Endothelial cell of umbilical vein (primary cell): ENCODE measurements around the gene LRRC8C. TPM values are rescaled to one million over a fixed set of nuclear protein-coding genes. Genes with fewer than 3 reads are reported as not detected.

Source experiments
- BruUV-seq: library from RNA; stranded (reverse); fragments of 400-500 nt; replicated peaks from 2 replicates; lab custom pipeline; 2021; lab: Mats Ljungman, UMichigan
- CTCF ChIA-PET: fragments of 300-600, 350-600 bp; sonication (Branson Sonifier 250); formaldehyde crosslinking; loops from one replicate; lab custom pipeline; 2021; ENCODE audit warnings: antibody characterized with exemption, inconsistent platforms; lab: Charles Lee
- POLR2A ChIA-PET: fragments of 300-600, 350-600 bp; sonication (Branson Sonifier 250); formaldehyde crosslinking; loops from one replicate; lab custom pipeline; 2021; ENCODE audit warnings: antibody characterized with exemption, inconsistent platforms; lab: Charles Lee
- DNase-seq: peaks from one replicate; pipeline ENCODE4 v3.0.0-alpha.2; 2011; ENCODE audit warnings: low read depth, low spot score
- FAIRE-seq: peaks from 2 replicates; lab custom pipeline; 2011; peaks lifted over from hg19 to GRCh38; lab: Jason Lieb, UNC
- H2AFZ ChIP-seq: 2 replicates; pipeline ENCODE4 v1.6.0; 2012; ENCODE audit warnings: low read depth, low read length, control low read depth, inconsistent platforms
- H3K27ac ChIP-seq: 2 replicates; pipeline ENCODE4 v1.5.1; 2011; ENCODE audit warnings: low read depth, mild to moderate bottlenecking, control low read depth, low read length, moderate library complexity; ENCODE audit not compliant: insufficient read depth
- H3K27me3 ChIP-seq, 2 experiments: 2 replicates each; pipeline versions ENCODE4 v1.6.0 to v1.6.1; 2011; ENCODE audit warnings: low read length in 2 of 2, mixed read lengths in 1 of 2; ENCODE audit not compliant: control insufficient read depth in 2 of 2, insufficient read depth in 2 of 2
- H3K36me3 ChIP-seq, 2 experiments: 2 replicates in 1 of 2; 3 replicates in 1 of 2; pipeline ENCODE4 v1.5.1; 2011; ENCODE audit warnings: low read length in 2 of 2, mild to moderate bottlenecking in 1 of 2, moderate library complexity in 1 of 2; ENCODE audit not compliant: control insufficient read depth in 2 of 2, insufficient read depth in 2 of 2; ENCODE audit errors: extremely low read depth in 1 of 2
- H3K4me1 ChIP-seq: 3 replicates; pipeline ENCODE4 v1.5.1; 2011; ENCODE audit warnings: mild to moderate bottlenecking, low read length; ENCODE audit not compliant: control insufficient read depth, insufficient read depth; ENCODE audit errors: extremely low read depth
- H3K4me2 ChIP-seq: 2 replicates; pipeline ENCODE4 v1.6.1; 2011; ENCODE audit warnings: low read length, control low read depth, mixed read lengths; ENCODE audit not compliant: insufficient read depth
- H3K4me3 ChIP-seq, 3 experiments: fragments of 200-600 bp in 1 of 3; sonication (generic), shearing (Covaris generic) in 1 of 3; replicated peaks in 1 of 3; 2 replicates each; pipeline ENCODE4 v1.5.1; 2011 to 2016; ENCODE audit warnings: control low read depth in 3 of 3, low read length in 3 of 3, mild to moderate bottlenecking in 2 of 3, inconsistent platforms in 1 of 3, low read depth in 1 of 3, moderate library complexity in 1 of 3; ENCODE audit not compliant: insufficient read depth in 1 of 3
- H3K79me2 ChIP-seq: 2 replicates; pipeline ENCODE4 v1.6.0; 2012; ENCODE audit warnings: low read length, inconsistent platforms; ENCODE audit not compliant: control insufficient read depth, insufficient read depth
- H3K9ac ChIP-seq: replicated peaks from 2 replicates; pipeline ENCODE3; 2011; ENCODE audit warnings: low read length, control low read depth; ENCODE audit not compliant: insufficient read depth; ENCODE audit errors: extremely low read depth
- H3K9me1 ChIP-seq: replicated peaks from 3 replicates; pipeline ENCODE4 v1.6.0; 2011; ENCODE audit warnings: mild to moderate bottlenecking, low read length; ENCODE audit not compliant: control insufficient read depth, insufficient read depth; ENCODE audit errors: extremely low read depth
- H3K9me3 ChIP-seq: replicated peaks from 2 replicates; pipeline ENCODE4 v1.5.1; 2012; ENCODE audit warnings: low read length, inconsistent platforms; ENCODE audit not compliant: control insufficient read depth, insufficient read depth
- H4K20me1 ChIP-seq: replicated peaks from 2 replicates; pipeline ENCODE3; 2011; ENCODE audit warnings: mild to moderate bottlenecking, low read length; ENCODE audit not compliant: control insufficient read depth, insufficient read depth; ENCODE audit errors: extremely low read depth
- CTCF ChIP-seq, 2 donors: IDR thresholded peaks; 1 replicate in 1 of 2; 2 replicates in 1 of 2; pipeline ENCODE4 v1.5.1; 2011; ENCODE audit warnings: low read length in 2 of 2, mild to moderate bottlenecking in 2 of 2, moderate library complexity in 2 of 2, control low read depth in 1 of 2, inconsistent platforms in 1 of 2, low read depth in 1 of 2; ENCODE audit not compliant: insufficient read depth in 1 of 2; ENCODE audit errors: extremely low read depth in 1 of 2
- EZH2 ChIP-seq: IDR thresholded peaks from 2 replicates; pipeline ENCODE4 v1.6.1; 2012; ENCODE audit warnings: borderline replicate concordance, low read depth, mild to moderate bottlenecking, moderate library complexity, low read length, inconsistent platforms; ENCODE audit not compliant: severe bottlenecking
- FOS ChIP-seq: IDR thresholded peaks from 2 replicates; pipeline ENCODE4 v1.6.1; 2011; ENCODE audit warnings: mild to moderate bottlenecking, low read length, moderate library complexity, borderline replicate concordance; ENCODE audit not compliant: insufficient read depth
- GATA2 ChIP-seq: IDR thresholded peaks from 2 replicates; pipeline ENCODE4 v1.7.0; 2011; ENCODE audit warnings: low read depth, mild to moderate bottlenecking, moderate library complexity, mixed read lengths, low read length; ENCODE audit not compliant: insufficient read length, insufficient read depth
- JUN ChIP-seq: IDR thresholded peaks from 2 replicates; pipeline ENCODE4 v1.6.1; 2011; ENCODE audit warnings: borderline replicate concordance, low read depth; ENCODE audit not compliant: insufficient read length, insufficient read depth
- MYC ChIP-seq: IDR thresholded peaks from one replicate; pipeline ENCODE4 v1.6.1; 2011; ENCODE audit warnings: mild to moderate bottlenecking, low read depth, low read length
- POLR2A ChIP-seq: IDR thresholded peaks from 2 replicates; pipeline ENCODE4 v1.6.1; 2012; ENCODE audit warnings: low read depth, mild to moderate bottlenecking, control low read depth, low read length
- POLR2AphosphoS5 ChIP-seq: IDR thresholded peaks from 2 replicates; pipeline ENCODE4 v1.6.1; 2012; ENCODE audit warnings: low read depth, mild to moderate bottlenecking, control low read depth, low read length, moderate library complexity; ENCODE audit not compliant: insufficient read depth
- dilution Hi-C: fragments of 300-500 bp; cut with MboI; formaldehyde crosslinking; loops from one replicate; pipeline ENCODE4 v1.15.0; 2019; ENCODE audit warnings: low sequenced_read_pairs; ENCODE audit not compliant: extremely low pct_ligation_motif_present
- intact Hi-C: fragments of 100-400 bp; cut with micrococcal nuclease; formaldehyde crosslinking; loops from one replicate; pipeline ENCODE4 v1.10.0; 2022
- polyA plus RNA-seq, 4 experiments: library from polyadenylated mRNA; depleted of rRNA in 3 of 4; stranded (reverse) in 3 of 4; unstranded in 1 of 4; fragments of >200 nt; gene quantifications; 2 replicates each; pipeline versions ENCODE4 v1.2.1 to v1.2.3, GENCODE V29; 2011 to 2012; ENCODE audit warnings: missing spikeins in 1 of 4
- total RNA-seq: library from RNA; stranded (reverse); gene quantifications from 2 replicates; pipeline ENCODE4 v1.2.3, GENCODE V29; 2021
- TF ChIP-seq, protein P1 (sequence below): IDR thresholded peaks from 2 replicates; pipeline ENCODE4 v1.6.1; 2011; ENCODE audit not compliant: insufficient read depth, insufficient read length

LRRC8C gene
- total and polyA plus RNA-seq, 2 donors (not counting 3 experiments of a cell fraction or from before 2014, with no cell fraction given), result 33.6 to 51.5 TPM

DNA sequence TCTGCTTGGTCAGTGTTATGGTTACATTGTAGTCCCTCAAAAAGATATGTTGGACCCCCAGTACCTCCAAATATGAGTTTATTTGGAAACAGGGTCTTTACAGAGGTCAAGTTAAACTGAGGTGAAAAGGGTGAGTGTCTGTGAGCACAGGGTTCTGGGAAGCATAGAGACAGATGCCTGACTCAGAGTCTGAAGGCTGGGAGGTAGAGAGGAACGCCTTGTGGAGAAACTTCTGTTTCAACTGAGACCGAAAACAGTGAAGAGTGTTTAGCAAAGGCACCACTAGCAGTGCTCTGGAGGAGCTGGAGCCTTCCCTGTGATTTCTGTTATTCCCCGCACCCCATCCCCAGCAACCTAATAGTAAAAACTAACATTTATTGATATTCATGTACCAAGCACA, 122.7 kb downstream of the LRRC8C start:
- intact Hi-C loops, result no loop called here
- no TSS peak for BruUV-seq

More for the DNA sequence above, 122.7 kb downstream of the LRRC8C start:
- Histone ChIP-seq H2AFZ (no peak overlapping the region), H3K9ac (no peak overlapping the region), H3K4me1 (peaks cover 33% of the 10 kb centered on the region), H3K27me3 (no peaks in the 10 kb centered on the region), H3K27ac (no peak overlapping the region), H3K36me3 (no peaks in the 10 kb centered on the region), H4K20me1 (no peaks in the 10 kb centered on the region), H3K4me2 (no peak overlapping the region), H3K9me1 (no peaks in the 10 kb centered on the region), H3K79me2 (no peaks in the 10 kb centered on the region), H3K4me3 (no peak overlapping the region), H3K9me3 (no peaks in the 10 kb centered on the region)
- DNase-seq (no peak), FAIRE-seq (no peak)
- ChIA-PET CTCF (no interaction called here), POLR2A (no interaction called here)
- dilution Hi-C loops, result no loop called here
- no peak for TF ChIP-seq POLR2A
- TF ChIP-seq FOS, result no peak
- TF ChIP-seq POLR2AphosphoS5, result no peak
- TF ChIP-seq, protein P1, sequence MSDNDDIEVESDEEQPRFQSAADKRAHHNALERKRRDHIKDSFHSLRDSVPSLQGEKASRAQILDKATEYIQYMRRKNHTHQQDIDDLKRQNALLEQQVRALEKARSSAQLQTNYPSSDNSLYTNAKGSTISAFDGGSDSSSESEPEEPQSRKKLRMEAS, result no peak
- TF ChIP-seq CTCF (IDR thresholded peaks at IDR 0.05; ENCODE audit: extremely low read depth in 1 of 2, insufficient read depth in 1 of 2, low read depth in 1 of 2, low read length in 2 of 2), result no peak
- no peak for TF ChIP-seq MYC
- no peak for TF ChIP-seq EZH2
- no peak for TF ChIP-seq GATA2
- TF ChIP-seq JUN, result no peak
